Activated CD8-positive, alpha-beta memory T cell treated with anti-CD3 and anti-CD28 coated beads for 1 hour (primary cell): ENCODE measurements around the gene ZDHHC7.

Experiments used
- DNase-seq, 2 donors: peaks; one replicate each; pipeline ENCODE4 v3.0.0-alpha.2; 2020; ENCODE audit warnings: low read depth in 1 of 2; ENCODE audit errors: extremely low read depth in 1 of 2

Gene ZDHHC7

GRCh38 chr16:85025781-85026653, 14.7 kb upstream of the ZDHHC7 start:
- no peak for DNase-seq

- no peak for DNase-seq
Measured at GRCh38 chr16:85019659-85020245, 8.4 kb upstream of the ZDHHC7 start.

- DNase-seq = no peak
Measured at GRCh38 chr16:85018529-85019236, 7.3 kb upstream of the ZDHHC7 start.

- no peak for DNase-seq
Measured at GRCh38 chr16:85017633-85018032, 6.3 kb upstream of the ZDHHC7 start.

- DNase-seq = no peak
Measured at GRCh38 chr16:85017151-85017550, 5.8 kb upstream of the ZDHHC7 start.

- no peak for DNase-seq
Measured at GRCh38 chr16:85015481-85016187, 4.3 kb upstream of the ZDHHC7 start.

GRCh38 chr16:85014311-85014710, 3.0 kb upstream of the ZDHHC7 start:
- DNase-seq = no peak

GRCh38 chr16:85011846-85012284, 530 bp upstream of the ZDHHC7 start:
- no peak for DNase-seq

- no peak for DNase-seq
Measured at GRCh38 chr16:85010446-85010930, 847 bp downstream of the ZDHHC7 start.

- DNase-seq = no peak
Measured at GRCh38 chr16:85008271-85008670, 3.1 kb downstream of the ZDHHC7 start.

GRCh38 chr16:85007496-85008214, 3.7 kb downstream of the ZDHHC7 start:
- DNase-seq = no peak

GRCh38 chr16:85006639-85007038, 4.7 kb downstream of the ZDHHC7 start:
- no peak for DNase-seq

- no peak for DNase-seq
Measured at GRCh38 chr16:85005285-85006069, 5.9 kb downstream of the ZDHHC7 start.

GRCh38 chr16:85004587-85005205, 6.6 kb downstream of the ZDHHC7 start:
- no peak for DNase-seq

- no peak for DNase-seq
Measured at GRCh38 chr16:85003725-85004586, 7.4 kb downstream of the ZDHHC7 start.

GRCh38 chr16:85003076-85003475, 8.3 kb downstream of the ZDHHC7 start:
- DNase-seq = no peak

- no peak for DNase-seq
Measured at GRCh38 chr16:85002608-85003007, 8.7 kb downstream of the ZDHHC7 start.

- DNase-seq = no peak
Measured at GRCh38 chr16:85002099-85002541, 9.2 kb downstream of the ZDHHC7 start.
